H1 (cell line): ENCODE data around the gene LIPI.

Source experiments
- CEBPB ChIP-seq: IDR thresholded peaks from 2 replicates; pipeline ENCODE4 v1.6.1; 2012; ENCODE audit warnings: low read depth, low read length
- CTCF ChIP-seq, 3 experiments: IDR thresholded peaks; 1 replicate in 2 of 3; 2 replicates in 1 of 3; pipeline versions ENCODE4 v1.5.1 to v1.6.1; 2011; ENCODE audit warnings: low read length in 3 of 3, mild to moderate bottlenecking in 3 of 3, inconsistent platforms in 2 of 3, low read depth in 1 of 3, moderate library complexity in 1 of 3; ENCODE audit not compliant: insufficient read depth in 1 of 3; ENCODE audit errors: control extremely low read depth in 1 of 3
- EP300 ChIP-seq, 2 experiments: IDR thresholded peaks; 1 replicate in 1 of 2; 2 replicates in 1 of 2; pipeline ENCODE4 v1.6.1; 2011 to 2012; ENCODE audit warnings: low read depth in 2 of 2, low read length in 2 of 2, mild to moderate bottlenecking in 2 of 2, borderline replicate concordance in 1 of 2, inconsistent platforms in 1 of 2, moderate library complexity in 1 of 2
- EZH2 ChIP-seq: fragments of 200-600 bp; sonication (generic); IDR thresholded peaks from 2 replicates; pipeline ENCODE4 v1.7.1; 2012; ENCODE audit warnings: low read depth, mild to moderate bottlenecking, moderate library complexity, low read length, inconsistent platforms; ENCODE audit not compliant: severe bottlenecking
- POLR2A ChIP-seq, 2 experiments: IDR thresholded peaks; 1 replicate in 1 of 2; 2 replicates in 1 of 2; pipeline ENCODE4 v1.6.1; 2011; ENCODE audit warnings: low read depth in 2 of 2, low read length in 2 of 2, mild to moderate bottlenecking in 2 of 2; ENCODE audit errors: control extremely low read depth in 1 of 2
- SIN3A ChIP-seq, 2 experiments: IDR thresholded peaks in 1 of 2; conservative IDR thresholded peaks in 1 of 2; 2 replicates each; pipeline ENCODE4 v1.6.1; 2011 to 2012; ENCODE audit warnings: low read length in 2 of 2, improper control_type of control experiment in 1 of 2, low read depth in 1 of 2, mild to moderate bottlenecking in 1 of 2
- SP4 ChIP-seq: IDR thresholded peaks from 2 replicates; pipeline ENCODE4 v1.6.1; 2012; ENCODE audit warnings: low read length, inconsistent platforms

GRCh38 chr21:14239281-14239680 lies 28.5 kb upstream of the LIPI start:
- no peak for TF ChIP-seq EZH2
- no peak for TF ChIP-seq SP4
- TF ChIP-seq CEBPB = no peak
- TF ChIP-seq CTCF (IDR thresholded peaks at IDR 0.05; ENCODE audit: control extremely low read depth in 1 of 3, insufficient read depth in 1 of 3, low read depth in 1 of 3, low read length in 3 of 3) = no peak
- no peak for TF ChIP-seq POLR2A (IDR thresholded peaks at IDR 0.05; ENCODE audit: control extremely low read depth in 1 of 2, low read depth in 2 of 2, low read length in 2 of 2)
- TF ChIP-seq SIN3A (conservative IDR thresholded peaks at IDR 0.05 in 1 of 2, IDR thresholded peaks at IDR 0.05 in 1 of 2; ENCODE audit: low read depth in 1 of 2, low read length in 2 of 2) = no peak
- TF ChIP-seq EP300 (IDR thresholded peaks at IDR 0.05; ENCODE audit: borderline replicate concordance in 1 of 2, low read depth in 2 of 2, low read length in 2 of 2) = no peak
